ENCODE measurements around the gene ARHGAP30.
"Not testable (repeated sequence)": the region's sequence is repeated elsewhere in the genome, so short reads cannot be mapped to it uniquely, and the experiment has no call there.

Gene ARHGAP30, protein sequence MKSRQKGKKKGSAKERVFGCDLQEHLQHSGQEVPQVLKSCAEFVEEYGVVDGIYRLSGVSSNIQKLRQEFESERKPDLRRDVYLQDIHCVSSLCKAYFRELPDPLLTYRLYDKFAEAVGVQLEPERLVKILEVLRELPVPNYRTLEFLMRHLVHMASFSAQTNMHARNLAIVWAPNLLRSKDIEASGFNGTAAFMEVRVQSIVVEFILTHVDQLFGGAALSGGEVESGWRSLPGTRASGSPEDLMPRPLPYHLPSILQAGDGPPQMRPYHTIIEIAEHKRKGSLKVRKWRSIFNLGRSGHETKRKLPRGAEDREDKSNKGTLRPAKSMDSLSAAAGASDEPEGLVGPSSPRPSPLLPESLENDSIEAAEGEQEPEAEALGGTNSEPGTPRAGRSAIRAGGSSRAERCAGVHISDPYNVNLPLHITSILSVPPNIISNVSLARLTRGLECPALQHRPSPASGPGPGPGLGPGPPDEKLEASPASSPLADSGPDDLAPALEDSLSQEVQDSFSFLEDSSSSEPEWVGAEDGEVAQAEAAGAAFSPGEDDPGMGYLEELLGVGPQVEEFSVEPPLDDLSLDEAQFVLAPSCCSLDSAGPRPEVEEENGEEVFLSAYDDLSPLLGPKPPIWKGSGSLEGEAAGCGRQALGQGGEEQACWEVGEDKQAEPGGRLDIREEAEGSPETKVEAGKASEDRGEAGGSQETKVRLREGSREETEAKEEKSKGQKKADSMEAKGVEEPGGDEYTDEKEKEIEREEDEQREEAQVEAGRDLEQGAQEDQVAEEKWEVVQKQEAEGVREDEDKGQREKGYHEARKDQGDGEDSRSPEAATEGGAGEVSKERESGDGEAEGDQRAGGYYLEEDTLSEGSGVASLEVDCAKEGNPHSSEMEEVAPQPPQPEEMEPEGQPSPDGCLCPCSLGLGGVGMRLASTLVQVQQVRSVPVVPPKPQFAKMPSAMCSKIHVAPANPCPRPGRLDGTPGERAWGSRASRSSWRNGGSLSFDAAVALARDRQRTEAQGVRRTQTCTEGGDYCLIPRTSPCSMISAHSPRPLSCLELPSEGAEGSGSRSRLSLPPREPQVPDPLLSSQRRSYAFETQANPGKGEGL

DNA sequence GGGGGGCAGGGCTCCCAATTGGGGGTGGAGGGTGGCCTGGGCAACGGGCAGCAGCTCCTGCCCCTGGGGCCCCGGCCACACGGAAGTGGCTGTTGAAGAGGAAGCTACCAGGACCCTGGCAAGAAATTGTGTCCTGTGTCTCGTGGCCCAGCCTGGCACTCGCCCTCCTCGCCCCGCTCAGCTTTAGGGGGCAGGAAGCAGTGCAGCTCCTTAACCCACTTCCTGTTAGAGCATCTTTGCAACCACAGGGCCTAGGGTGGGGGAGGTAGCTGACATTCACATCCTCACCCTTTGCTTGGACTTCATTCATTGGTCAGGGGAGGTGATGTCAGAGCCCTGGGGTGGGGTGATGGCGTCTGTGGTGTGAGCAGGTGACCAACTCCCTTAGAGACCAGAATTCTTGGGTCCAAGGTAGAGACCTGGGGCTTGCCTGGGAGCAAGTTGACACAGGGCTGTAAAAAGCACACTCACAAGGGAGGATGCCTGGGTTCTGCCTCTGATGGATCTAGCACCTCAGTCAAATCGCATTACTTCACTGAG is at the start of gene ARHGAP30:
TSS of gene ARHGAP30 (minus strand) at position 161 of the 540 bp plus-strand sequence. CDS start 267 bp downstream, outside the sequence.
- peak; percentile 94 for DNase-seq

DNA sequence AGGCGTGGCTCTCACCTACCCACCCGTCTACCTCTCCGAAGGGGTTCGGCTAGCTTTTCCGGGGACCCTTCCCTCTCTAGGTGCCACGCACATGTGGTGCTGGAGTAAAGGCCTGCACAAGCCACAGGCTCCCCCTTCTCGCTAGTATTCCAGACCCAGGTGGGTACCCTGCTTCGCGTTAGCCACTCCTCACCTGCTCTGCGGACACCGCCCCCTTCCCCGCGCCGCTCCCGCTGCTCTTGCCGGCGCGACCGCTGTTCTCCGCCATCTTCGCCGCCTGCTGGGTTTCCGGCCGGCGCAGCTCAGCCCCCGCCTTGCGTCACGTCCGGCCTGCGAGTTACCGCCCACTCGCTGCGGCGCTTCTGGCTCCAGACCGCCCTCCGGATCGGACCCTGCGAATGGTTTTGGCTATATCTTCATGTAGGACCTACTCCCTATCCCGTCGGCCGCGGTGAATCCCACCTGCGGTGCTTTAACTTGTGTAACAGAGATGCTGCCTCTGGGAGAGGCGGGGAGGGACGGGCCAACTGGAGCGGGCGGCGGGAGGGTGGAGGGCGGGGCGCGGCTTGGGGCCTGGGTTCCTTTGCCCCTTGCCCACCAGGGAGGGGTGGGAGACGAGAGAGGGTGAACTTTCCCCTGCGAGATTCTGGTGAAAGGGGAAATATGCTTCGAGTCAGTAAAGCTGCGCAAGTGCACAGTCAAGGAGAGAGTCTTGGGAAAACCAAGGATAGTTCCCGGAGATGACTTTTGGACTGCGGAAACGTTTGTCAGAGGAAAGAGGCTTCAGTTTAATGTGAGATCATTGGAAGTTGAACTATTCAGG is 48.3 kb upstream of the ARHGAP30 start, which contains the start of the genes NIT1 and PFDN2:
TSS of gene NIT1 (plus strand) at position 347 of the 823 bp plus-strand sequence. CDS start at position 419, 72 bp downstream.
TSS of gene PFDN2 (minus strand) at position 279 of the 823 bp plus-strand sequence. CDS start at position 268, 11 bp downstream.
- DNase-seq: peak; percentile 87

DNA sequence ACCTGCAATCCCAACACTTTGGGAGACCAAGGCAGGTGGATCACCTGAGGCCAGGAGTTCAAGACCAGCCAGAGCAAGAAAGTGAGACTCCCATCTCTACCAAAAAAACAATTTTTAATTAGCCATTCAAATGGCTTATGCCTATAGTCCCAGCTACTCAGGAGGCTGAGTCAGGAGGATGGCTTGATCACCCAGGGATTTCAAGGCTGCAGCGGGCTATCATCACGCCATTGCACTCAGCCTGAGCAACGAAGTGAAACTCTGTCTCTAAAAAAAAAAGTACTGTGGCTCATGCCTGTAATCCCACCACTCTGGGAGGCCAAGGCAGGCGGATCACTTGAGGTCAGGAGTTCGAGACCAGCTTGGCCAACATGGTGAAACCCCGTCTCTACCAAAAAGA is 46.3 kb upstream of the ARHGAP30 start:
- DNase-seq: not testable (repeated sequence)

DNA sequence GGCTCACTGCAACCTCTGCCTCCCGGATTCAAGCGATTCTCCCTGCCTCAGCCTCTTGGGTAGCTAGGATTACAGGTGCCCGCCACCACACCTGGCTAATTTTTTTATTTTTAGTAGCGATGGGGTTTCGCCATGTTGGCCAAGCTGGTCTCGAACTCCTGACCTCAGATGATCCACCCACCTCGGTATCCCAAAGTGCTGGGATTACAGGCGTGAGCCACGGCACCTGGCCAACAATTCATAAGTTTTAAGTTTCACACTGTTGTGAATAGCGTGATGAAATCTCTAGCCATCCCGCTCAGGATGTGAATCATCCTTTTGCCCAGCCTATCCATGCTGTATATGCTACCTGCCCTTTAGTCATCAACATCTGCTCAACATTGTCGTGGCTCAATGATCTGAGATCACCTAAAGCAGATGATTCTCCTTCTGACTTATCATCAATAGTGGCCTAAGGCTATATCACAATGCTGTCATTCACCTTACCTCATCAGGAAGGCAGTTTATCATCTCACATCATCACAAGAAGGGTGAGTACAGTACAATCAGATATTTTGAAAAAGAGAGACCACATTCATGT is 45.5 kb upstream of the ARHGAP30 start:
- DNase-seq: no peak

DNA sequence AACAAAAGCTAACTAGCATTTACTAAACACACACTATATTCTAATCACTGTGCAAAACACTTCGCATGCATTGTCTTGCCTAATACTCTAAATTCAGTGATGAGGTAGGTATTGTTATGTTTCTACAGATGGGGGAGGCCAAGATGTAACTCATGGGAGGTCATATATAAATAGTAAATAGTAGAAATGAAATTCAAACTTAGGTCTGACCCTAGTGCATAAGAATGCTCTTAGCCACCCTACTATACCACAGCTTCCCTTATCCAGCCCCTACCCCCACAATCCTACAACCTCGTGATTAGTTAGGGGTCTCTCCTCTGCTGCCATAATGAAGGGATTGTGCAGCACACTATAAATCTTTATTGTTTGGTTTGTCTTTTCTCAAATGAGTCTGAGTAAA is 44.9 kb upstream of the ARHGAP30 start:
- no peak for DNase-seq

DNA sequence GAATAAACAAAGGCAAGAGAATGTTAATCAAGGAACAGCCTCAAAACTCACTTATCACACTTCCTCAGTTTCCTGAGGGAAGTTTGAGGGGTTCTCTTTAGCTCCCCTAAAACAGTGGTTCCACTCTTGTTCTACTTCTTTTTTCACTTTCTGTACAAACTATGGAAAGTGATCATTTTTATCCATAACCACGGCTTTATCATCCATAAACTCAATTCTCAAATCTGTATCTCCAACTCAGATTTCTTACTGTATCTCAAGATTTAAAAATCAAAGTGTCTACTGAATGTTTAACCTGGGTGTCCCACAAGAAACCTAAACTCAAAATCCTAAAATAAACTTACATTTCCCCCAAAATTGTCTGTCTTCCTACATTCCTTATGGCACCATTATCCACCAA is 44.2 kb upstream of the ARHGAP30 start:
- no peak for DNase-seq

DNA sequence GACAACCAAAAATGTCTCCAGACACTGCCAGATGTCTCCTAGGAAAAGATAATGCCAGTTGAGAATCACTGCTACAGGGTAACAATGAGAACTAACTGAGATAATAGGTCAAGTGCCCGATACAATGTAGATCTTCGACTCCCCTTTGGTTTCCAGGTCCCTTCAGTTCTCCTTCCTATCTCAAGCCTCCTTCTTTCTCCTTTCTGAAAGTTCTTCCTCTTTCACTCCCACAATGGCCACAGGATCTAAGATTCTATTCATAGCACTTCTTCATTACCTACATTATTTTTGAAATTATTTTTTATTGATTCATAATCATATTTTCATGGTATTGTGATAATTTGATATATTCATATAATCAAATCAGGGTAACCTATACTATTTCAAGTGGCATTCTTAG is 41.8 kb upstream of the ARHGAP30 start:
- no peak for DNase-seq

DNA sequence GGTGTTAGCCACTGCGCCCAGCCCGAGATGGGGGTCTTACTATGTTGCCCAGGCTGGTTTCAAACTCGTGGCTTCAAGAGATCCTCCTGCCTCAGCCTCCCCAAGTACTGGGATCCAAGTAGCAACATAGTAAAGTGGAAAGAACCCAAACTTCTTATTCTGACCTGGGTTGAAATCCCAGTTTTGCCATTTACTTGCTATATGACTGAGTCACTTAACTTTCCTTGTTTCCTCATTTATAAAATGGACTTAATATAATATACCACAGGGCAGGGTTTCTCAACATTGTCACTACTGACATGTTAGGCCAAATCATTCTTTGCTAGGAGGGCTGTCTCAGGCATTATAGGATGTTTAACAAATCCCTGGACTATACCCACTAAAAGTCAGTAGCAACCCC is 41.4 kb upstream of the ARHGAP30 start:
- DNase-seq: no peak

DNA sequence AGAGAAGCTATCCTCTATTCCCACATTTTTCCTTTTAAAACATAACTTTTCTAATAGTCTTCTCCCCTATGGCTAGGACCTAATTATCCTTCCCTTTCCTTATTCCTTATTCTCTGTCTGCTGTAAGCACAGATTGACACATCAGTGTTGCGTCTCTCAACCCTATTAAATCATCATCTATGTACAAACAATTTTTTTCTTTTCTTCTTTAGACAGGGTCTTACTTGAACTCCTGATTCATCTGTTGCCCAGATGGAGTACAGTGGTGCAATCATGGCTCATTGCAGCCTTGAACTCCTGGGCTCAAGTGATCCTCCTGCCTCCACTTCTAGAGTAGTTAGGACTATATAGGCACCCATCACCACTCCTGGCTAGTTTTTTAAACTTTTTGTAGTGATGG is 36.7 kb upstream of the ARHGAP30 start:
- DNase-seq: no peak

DNA sequence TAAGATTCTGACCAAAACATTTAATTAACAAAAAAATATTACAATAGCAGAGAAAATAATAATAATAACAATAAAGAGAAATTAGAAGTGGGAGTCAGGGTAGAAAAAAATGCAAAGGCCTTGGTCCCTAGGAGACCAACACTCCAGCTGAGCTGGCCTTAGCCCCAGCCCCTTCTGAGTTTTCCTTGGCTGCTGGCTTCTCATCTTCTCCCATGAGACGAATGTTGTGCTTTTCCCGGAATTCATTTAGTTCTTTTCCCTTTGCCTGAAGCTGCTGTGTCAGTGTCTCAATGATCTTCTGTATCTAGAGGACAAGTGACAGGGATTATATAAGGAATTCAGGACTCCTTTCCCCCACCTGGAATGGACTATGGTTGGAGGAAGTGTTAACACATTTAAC is 30.9 kb upstream of the ARHGAP30 start:
- no peak for DNase-seq

DNA sequence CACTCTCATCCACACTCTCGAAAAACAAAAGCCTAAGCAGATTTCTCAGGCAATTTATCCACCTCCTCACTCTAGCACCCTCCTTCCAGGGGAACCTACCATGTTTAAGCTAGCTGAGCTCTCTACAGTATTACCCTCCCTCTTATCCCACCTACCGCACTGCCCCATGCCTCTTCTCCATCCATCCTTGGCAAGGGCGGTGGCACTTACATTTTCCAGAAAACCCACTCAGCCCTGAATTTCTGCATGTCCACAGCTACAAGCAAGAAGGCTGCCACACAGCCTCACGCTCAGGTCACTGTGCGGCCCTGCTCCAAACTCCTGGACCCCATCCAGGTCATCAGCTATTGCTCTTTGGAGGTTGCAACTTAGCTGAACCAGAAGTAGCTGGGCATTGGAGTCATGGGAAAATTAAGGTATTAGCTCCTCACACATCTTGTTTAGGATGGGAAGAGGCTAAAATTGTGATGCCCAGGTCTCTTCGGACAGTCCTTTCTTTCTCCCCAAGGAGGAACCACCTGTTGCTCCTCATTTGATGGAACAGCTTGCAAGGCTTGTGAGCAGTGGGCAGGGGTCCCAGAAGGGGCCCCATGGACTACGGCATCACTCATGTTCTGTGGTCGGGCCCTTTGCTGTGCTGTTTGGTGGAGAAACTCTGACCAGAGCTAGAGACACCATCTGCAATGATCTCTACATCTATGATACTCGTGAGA is 29.6 kb upstream of the ARHGAP30 start:
- no peak for DNase-seq

DNA sequence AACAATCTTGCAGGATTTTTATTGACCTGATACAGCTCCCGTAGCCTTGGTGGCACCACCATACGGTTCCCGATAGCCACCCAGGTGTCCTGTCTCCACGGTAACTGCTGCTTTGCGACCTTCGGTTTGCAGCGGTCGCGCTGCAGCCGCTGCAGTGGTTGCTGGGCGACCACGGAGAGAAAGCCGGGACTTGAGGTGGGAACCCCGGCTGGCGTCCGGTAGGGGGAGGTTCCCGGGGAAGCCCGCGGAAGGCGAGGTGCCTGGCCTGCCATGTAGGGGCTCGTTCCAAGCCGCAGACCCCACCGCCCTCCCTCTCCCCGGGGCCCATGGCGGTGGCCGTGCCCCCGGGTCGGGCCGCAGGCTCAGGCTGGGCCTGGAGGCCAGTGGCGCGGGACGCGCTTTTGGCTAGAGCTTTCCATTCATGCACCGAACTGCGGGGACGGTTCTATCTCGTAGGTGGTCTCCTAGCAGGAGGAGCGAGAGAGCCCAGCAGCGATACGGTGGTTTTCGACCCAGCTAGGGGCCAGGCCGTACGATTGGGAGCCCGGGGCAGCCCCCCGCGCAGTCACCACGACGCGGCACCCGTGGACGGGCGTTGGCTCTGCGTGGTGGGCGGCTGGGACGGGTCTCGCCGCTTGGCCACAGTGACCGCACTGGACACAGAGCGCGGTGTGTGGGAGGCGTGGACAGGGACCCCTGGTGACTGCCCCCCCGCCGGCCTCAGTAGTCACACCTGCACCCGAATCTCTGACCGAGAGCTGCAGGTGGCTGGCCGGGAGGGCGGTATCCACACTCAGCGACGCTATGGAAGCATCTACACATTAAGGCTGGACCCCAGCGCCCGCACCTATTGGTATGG is 28.7 kb upstream of the ARHGAP30 start, which contains the start of gene KLHDC9:
TSS of gene KLHDC9 (plus strand) at position 152 of the 859 bp plus-strand sequence. CDS start at position 327, 175 bp downstream.
- peak; percentile 87 for DNase-seq

DNA sequence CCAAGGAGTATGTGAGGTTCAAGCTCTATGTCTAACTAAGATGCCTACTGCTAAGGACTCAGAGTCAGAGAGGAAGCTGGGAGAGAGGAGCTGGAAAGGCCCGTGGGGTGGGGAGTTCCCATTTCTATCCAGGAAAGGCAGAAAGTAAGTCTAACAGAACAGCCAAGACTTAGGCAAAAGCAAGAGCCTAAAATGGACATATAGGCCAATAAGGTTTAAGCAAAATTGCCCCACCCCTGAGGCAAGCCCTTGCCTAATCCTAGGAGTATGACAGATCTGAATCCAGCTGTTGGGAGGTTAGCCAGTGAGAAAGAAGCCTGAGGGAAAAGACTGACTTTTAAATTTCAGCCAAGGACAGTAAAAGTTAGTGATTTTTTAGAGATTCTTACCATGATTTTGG is 26.8 kb upstream of the ARHGAP30 start:
- no peak for DNase-seq

DNA sequence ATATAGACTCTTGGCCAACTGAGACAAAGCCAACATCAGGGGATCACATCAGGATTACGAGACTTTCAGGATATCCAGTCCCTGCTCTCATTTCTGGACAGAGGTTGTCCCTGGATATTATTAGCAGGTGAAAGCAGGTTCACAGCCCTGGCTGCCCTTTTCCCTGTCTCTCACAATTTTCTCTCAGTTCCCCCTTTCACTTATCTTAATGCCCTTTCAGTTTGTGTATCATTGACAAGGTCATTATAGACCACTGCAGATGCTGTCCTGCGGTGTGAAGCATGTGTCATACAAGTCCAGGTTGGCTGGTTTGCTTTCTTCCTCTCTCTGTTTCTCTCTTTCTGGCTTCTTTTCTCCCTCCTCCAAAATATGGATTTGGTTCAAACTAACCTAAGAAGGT is 26.3 kb upstream of the ARHGAP30 start:
- no peak for DNase-seq

DNA sequence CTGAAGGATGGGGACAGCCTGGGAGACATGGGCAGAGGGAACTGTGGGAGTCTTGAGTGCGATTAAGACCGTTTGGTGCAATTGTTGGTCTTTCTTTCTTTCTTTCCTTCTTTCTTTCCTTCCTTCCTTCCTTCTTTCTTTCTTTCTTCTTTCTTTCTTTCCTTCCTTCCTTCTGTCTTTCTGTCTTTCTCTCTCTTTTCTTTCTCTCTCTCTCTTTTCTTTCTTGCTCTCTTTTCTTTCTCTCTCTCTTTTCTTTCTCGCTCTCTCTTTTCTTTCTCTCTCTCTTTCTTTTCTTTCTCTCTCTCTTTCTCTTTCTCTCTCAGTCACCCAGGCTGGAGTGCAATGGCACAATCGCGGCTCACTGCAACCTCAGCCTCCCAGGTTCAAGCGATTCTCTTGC is 25.5 kb upstream of the ARHGAP30 start:
- no peak for DNase-seq

DNA sequence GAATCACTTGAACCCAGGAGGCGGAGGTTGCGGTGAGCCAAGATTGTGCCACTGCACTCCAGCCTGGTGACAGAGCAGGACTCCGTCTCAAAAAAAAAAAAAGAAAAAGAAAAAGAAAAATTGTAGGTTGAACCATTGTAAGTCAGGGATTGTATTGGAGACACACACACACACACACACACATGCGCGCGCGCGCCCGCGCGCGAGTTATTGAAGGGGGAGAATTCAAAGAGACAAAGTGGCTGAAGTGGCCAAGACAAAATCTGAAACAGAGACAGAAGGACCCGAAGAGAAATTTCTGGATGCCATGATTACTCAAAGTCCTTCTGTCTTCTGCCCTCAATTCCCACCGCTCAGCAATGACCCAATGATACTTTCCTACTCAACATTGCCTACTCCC is 24.8 kb upstream of the ARHGAP30 start:
- DNase-seq: no peak

DNA sequence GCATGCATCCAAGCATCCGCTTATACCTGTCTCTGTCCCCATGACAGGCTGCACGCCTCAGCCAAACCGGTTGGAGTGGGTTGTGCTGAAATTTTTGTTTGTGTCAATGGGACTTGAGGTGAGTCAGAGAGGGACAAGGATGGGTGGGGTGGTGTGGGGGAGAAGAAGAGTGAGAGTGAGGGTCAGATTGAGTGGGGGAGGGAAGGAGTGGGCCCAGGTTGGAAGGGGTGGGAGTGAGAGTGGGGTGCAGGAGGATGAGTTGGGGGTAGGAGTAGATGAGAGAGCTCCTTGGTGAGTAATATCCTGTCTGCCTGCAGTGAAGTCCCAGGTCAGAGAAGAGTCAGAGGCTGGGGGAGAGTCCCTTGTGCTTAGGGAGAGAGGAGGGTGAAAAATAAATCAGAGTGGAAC is 22.9 kb upstream of the ARHGAP30 start:
- no peak for DNase-seq

DNA sequence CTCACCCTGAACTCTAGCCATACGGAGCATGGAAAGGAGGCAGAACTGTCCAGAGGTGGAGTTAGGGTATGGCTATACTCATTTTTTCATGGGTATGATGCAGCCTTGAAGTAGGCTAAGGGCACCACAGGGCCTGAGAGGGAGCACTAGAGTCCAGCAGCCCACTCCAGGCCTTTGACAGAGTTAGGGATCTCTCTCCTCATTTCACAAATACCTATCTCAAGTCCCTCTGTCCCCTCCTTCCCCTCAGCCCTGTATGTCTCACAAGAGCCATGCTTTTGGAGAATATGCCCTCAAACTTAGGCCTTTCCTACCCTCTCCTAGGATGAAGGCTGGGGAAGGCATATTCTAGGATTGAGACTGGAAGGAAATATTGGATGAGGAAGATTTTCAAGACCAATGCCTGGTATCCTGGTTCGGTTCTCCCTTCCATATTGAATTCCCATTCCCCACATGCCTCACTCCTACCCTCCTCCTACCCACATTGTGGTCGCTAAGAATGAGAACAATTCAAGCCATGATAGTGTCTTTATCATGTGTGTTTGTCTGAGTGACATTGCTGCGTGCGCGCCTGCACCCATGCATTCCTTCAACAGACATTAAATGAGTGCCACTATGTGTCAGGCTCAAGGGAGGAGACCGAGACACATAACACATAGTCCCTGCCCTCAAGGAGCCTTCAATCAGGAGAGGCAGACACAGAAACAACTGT is 22.3 kb upstream of the ARHGAP30 start:
- no peak for DNase-seq

DNA sequence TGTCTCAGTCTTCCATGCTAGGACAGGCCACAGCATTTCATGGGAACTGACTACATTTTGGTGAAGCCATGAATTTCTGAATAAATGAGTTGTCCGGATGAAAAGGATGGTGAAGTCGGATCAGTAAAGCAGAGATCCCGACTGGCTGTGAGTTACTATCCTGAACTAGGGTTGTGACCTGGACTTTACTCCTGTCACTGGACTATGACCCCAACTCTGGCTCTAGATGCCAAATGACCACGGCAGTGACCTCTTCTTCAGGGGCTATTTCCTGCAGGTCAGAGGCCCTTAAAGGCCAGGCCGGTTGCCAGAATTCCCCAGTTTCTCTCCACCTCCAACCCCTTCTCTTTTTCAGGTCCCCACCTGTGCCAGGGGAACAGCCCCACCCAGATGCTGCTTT is 21.4 kb upstream of the ARHGAP30 start:
- no peak for DNase-seq
